Left lung (tissue), 10 donors: Measurements from ENCODE around the gene LCE2C. TPM values are rescaled to one million over a fixed set of nuclear protein-coding genes. Genes with fewer than 3 reads are reported as not detected.

Source experiments
- ATAC-seq: fragments of 200-7000 bp; cut with Tn5 transposase; one replicate; pipeline ENCODE4 v1.9.1; 2020; ENCODE audit warnings: moderate library complexity
- DNase-seq, 4 donors: peaks; one replicate each; pipeline ENCODE4 v3.0.0-alpha.2; 2013 to 2020
- H3K27ac ChIP-seq, 2 donors: fragments of 200-600 bp; sonication (generic) in 1 of 2; one replicate each; pipeline versions ENCODE4 v1.5.0 to v1.8.0; 2020 to 2021
- H3K27me3 ChIP-seq, 2 donors: fragments of 200-600 bp; sonication (generic) in 1 of 2; one replicate each; pipeline versions ENCODE4 v1.5.0 to v1.8.0; 2020 to 2021
- H3K36me3 ChIP-seq, 2 donors: fragments of 200-600 bp; sonication (generic) in 1 of 2; one replicate each; pipeline versions ENCODE4 v1.5.0 to v1.8.0; 2020 to 2021
- H3K4me1 ChIP-seq, 2 donors: fragments of 200-600 bp; one replicate each; pipeline ENCODE4 v1.8.0; 2021
- H3K4me3 ChIP-seq, 2 donors: fragments of 200-600 bp; sonication (generic) in 1 of 2; one replicate each; pipeline versions ENCODE4 v1.5.0 to v1.8.0; 2020 to 2021; ENCODE audit warnings: mild to moderate bottlenecking in 1 of 2
- H3K9me3 ChIP-seq, 2 donors: fragments of 200-600 bp; sonication (generic) in 1 of 2; one replicate each; pipeline versions ENCODE4 v1.5.0 to v1.8.0; 2020 to 2021
- CTCF ChIP-seq, 2 donors: fragments of 200-600 bp; sonication (generic) in 1 of 2; IDR thresholded peaks; one replicate each; pipeline versions ENCODE4 v1.5.0 to v1.8.0; 2021; ENCODE audit warnings: antibody characterized with exemption in 2 of 2
- intact Hi-C, 2 donors: fragments of 100-400 bp; cut with DNase I; formaldehyde crosslinking; loops; one replicate each; pipeline versions ENCODE4 v1.11.2 to v1.14.2; 2022
- polyA plus RNA-seq, 6 donors: library from polyadenylated mRNA; unstranded; fragments of 120-200 nt; gene quantifications; one replicate each; pipeline ENCODE4 v1.2.1, GENCODE V29; 2013; ENCODE audit not compliant: insufficient read length in 6 of 6
- total RNA-seq, 2 donors: library from RNA; stranded (reverse); fragmentation: NEBNext Ultra II Directional; extraction: Animal tissue kit (Norgen Biotek cat#: 25700); gene quantifications; one replicate each; pipeline ENCODE4 v1.2.1, GENCODE V29; 2021
- donor health status: DM: no; HTN: yes; CAD: no.
- donor health status: DM: no; HTN: no; CAD: no.

LCE2C gene
- total and polyA plus RNA-seq, 8 donors, result not detected

GRCh38 chr1:152718238-152718637, 43.2 kb downstream of the LCE2C start:
- no peak for ATAC-seq
- no peak overlapping the region for H3K4me3 ChIP-seq
- intact Hi-C loops, result no loop called here
- no peaks in the 10 kb centered on the region for H3K27me3 ChIP-seq
- TF ChIP-seq CTCF (IDR thresholded peaks at IDR 0.05), result no peak
- H3K36me3 ChIP-seq, result no peaks in the 10 kb centered on the region
- DNase-seq, result no peak
- H3K9me3 ChIP-seq, result peaks cover 0 to 3% of the 10 kb centered on the region in 2 donors
- H3K27ac ChIP-seq, result no peak overlapping the region
- no peaks in the 10 kb centered on the region for H3K4me1 ChIP-seq

GRCh38 chr1:152725261-152725660, 50.2 kb downstream of the LCE2C start:
- intact Hi-C loops, result no loop called here
- H3K9me3 ChIP-seq, result no peaks in the 10 kb centered on the region
- DNase-seq (no peak), ATAC-seq (no peak)
- no peak for TF ChIP-seq CTCF (IDR thresholded peaks at IDR 0.05)
- H3K27ac ChIP-seq, result no peak overlapping the region
- no peak overlapping the region for H3K4me3 ChIP-seq
- H3K4me1 ChIP-seq, result no peaks in the 10 kb centered on the region
- H3K36me3 ChIP-seq, result no peaks in the 10 kb centered on the region
- H3K27me3 ChIP-seq, result no peaks in the 10 kb centered on the region

Other genes with a start within 250 kb of the LCE2C start
- not detected for gene LCE5A, start 164.5 kb upstream of the LCE2C start, total RNA-seq
- not detected for gene LCE5A, start 164.5 kb upstream of the LCE2C start, polyA plus RNA-seq
- not detected for gene CRCT1, start 160.8 kb upstream of the LCE2C start, total RNA-seq
- gene CRCT1, start 160.8 kb upstream of the LCE2C start, polyA plus RNA-seq, result not detected
- gene LCE3E, start 108.5 kb upstream of the LCE2C start, total RNA-seq, result not detected
- not detected for gene LCE3E, start 108.5 kb upstream of the LCE2C start, polyA plus RNA-seq
- not detected for gene LCE3D, start 94.8 kb upstream of the LCE2C start, total RNA-seq
- not detected for gene LCE3D, start 94.8 kb upstream of the LCE2C start, polyA plus RNA-seq
- gene LCE3C, start 75.0 kb upstream of the LCE2C start, total RNA-seq, result not detected
- gene LCE3C, start 75.0 kb upstream of the LCE2C start, polyA plus RNA-seq, result not detected
- gene LCE3B, start 61.5 kb upstream of the LCE2C start, total RNA-seq, result not detected
- not detected for gene LCE3B, start 61.5 kb upstream of the LCE2C start, polyA plus RNA-seq
- not detected for gene LCE3A, start 52.2 kb upstream of the LCE2C start, total RNA-seq
- not detected for gene LCE3A, start 52.2 kb upstream of the LCE2C start, polyA plus RNA-seq
- gene LCE2D, start 11.9 kb upstream of the LCE2C start, total RNA-seq, result not detected
- not detected for gene LCE2D, start 11.9 kb upstream of the LCE2C start, polyA plus RNA-seq
- gene LCE2B, start 10.8 kb downstream of the LCE2C start, total RNA-seq, result not detected
- gene LCE2B, start 10.8 kb downstream of the LCE2C start, polyA plus RNA-seq, result not detected
- gene LCE2A, start 23.1 kb downstream of the LCE2C start, total RNA-seq, result not detected
- gene LCE2A, start 23.1 kb downstream of the LCE2C start, polyA plus RNA-seq, result not detected
- not detected for gene LCE4A, start 32.9 kb downstream of the LCE2C start, total RNA-seq
- not detected for gene LCE4A, start 32.9 kb downstream of the LCE2C start, polyA plus RNA-seq
- gene KPRP, start 82.7 kb downstream of the LCE2C start, total RNA-seq, result not detected
- not detected for gene KPRP, start 82.7 kb downstream of the LCE2C start, polyA plus RNA-seq
- not detected for gene LCE1F, start 99.9 kb downstream of the LCE2C start, total RNA-seq
- not detected for gene LCE1F, start 99.9 kb downstream of the LCE2C start, polyA plus RNA-seq
- not detected for gene LCE1E, start 111.0 kb downstream of the LCE2C start, total RNA-seq
- not detected for gene LCE1E, start 111.0 kb downstream of the LCE2C start, polyA plus RNA-seq
- not detected for gene LCE1D, start 121.4 kb downstream of the LCE2C start, total RNA-seq
- gene LCE1D, start 121.4 kb downstream of the LCE2C start, polyA plus RNA-seq, result not detected
- not detected for gene LCE1C, start 131.4 kb downstream of the LCE2C start, total RNA-seq
- gene LCE1C, start 131.4 kb downstream of the LCE2C start, polyA plus RNA-seq, result not detected
- not detected for gene LCE1B, start 136.7 kb downstream of the LCE2C start, total RNA-seq
- gene LCE1B, start 136.7 kb downstream of the LCE2C start, polyA plus RNA-seq, result not detected
- not detected for gene LCE1A, start 152.2 kb downstream of the LCE2C start, total RNA-seq
- not detected for gene LCE1A, start 152.2 kb downstream of the LCE2C start, polyA plus RNA-seq
- not detected for gene LCE6A, start 167.6 kb downstream of the LCE2C start, total RNA-seq
- not detected for gene LCE6A, start 167.6 kb downstream of the LCE2C start, polyA plus RNA-seq
- gene LCE7A, start 184.7 kb downstream of the LCE2C start, total RNA-seq, result not detected
- not detected for gene LCE7A, start 184.7 kb downstream of the LCE2C start, polyA plus RNA-seq
- not detected for gene SMCP, start 203.0 kb downstream of the LCE2C start, total RNA-seq
- not detected for gene SMCP, start 203.0 kb downstream of the LCE2C start, polyA plus RNA-seq
- gene IVL, start 233.3 kb downstream of the LCE2C start, total RNA-seq, result under 1 TPM in 1 of 2 donors, not detected in 1; 0.12 TPM
- gene IVL, start 233.3 kb downstream of the LCE2C start, polyA plus RNA-seq, result not detected